NCI-H2081 treated with DMSO at 0.1 percent for 48 hours (cell line): ENCODE results near the gene CWH43.
"Not testable (repeated sequence)": the region's sequence is repeated elsewhere in the genome, so short reads cannot be mapped to it uniquely, and the experiment has no call there.

Source experiments
- DNase-seq: peaks from one replicate; lab custom pipeline; 2025; lab: John Stamatoyannopoulos, UW

Gene CWH43

DNA sequence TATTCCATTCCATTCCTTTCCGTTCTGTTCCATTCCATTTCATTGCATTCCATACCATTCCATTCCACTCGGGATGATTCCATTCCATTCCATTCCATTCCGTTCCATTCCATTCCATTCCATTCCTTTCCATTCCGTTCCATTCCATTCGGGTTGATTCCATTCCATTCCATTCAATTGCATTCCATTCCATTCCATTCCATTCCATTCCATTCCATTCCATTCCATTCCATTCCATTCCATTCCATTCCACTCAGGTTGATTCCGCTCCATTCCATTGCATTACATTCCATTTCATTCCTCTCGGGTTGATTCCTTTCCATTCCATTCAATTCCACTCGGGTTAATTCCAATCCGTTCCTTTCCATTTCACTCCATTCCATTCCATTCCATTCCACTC, 111.0 kb downstream of the CWH43 start:
- not testable (repeated sequence) for DNase-seq

DNA sequence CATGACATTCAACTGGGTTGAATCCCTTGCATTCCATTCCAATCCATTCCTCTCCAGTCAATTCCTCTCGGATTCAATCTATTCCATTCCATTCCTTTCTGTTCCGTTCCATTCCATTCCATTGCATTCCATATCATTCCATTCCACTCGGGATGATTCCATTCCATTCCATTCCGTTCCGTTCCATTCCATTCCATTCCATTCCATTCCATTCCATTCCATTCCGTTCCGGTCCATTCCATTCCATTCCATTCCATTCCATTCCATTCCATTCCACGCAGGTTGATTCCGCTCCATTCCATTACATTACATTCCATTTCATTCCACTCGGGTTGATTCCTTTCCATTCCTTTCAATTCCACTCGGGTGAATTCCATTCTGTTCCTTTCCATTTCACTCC, 111.4 kb downstream of the CWH43 start:
- not testable (repeated sequence) for DNase-seq

GRCh38 chr4:49098034-49098759, 112.1 kb downstream of the CWH43 start:
- not testable (repeated sequence) for DNase-seq

DNA sequence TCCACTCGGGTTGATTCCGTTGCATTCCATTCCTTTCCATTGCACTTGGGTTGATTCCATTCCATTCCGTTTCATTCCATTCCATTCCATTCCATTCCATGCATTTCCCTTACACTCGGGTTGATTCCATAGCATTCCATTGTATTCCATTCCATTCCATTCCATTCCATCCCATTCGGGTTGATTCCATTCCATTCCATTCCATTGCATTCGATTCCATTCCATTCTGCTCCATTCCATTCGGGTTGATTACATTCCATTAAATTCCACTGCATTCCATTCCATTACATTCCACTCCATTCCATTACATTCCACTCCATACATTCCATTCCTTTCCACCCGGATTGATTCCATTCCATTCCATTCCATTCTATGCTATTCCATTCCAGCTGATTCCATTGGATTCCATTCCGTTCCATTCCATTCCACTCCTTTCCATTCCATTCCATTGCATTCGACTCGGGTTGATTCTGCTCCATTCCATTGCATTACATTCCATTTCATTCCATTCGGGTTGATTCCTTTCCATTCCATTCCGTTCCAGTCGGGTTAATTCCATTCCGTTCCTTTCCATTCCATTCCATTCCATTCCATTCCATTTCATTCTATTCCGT, 113.9 kb downstream of the CWH43 start:
- not testable (repeated sequence) for DNase-seq

GRCh38 chr4:49102344-49102898, 116.3 kb downstream of the CWH43 start:
- not testable (repeated sequence) for DNase-seq

GRCh38 chr4:49103436-49104136, 117.5 kb downstream of the CWH43 start:
- not testable (repeated sequence) for DNase-seq

DNA sequence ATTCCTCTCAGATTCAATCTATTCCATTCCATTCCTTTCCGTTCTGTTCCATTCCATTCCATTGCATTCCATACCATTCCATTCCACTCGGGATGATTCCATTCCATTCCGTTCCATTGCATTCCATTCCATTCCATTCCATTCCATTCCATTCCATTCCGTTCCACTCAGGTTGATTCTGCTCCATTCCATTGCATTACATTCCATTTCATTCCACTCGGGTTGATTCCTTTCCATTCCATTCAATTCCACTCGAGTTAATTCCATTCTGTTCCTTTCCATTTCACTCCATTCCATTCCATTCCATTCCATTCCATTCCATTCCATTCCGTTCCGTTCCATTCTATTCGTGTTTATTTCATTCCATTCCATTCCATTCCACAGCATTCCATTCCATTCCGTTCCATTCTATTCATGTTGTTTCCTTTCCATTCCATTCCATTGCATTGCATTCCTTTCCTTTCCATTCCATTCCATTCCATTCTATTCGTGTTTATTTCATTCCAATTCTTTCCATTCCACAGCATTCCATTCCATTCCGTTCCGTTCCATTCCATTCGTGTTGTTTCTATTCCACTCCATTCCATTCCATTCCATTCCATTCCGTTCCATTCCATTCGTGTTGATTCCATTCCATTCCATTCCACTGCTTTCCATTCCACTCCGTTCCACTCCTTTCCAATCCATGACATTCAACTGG, 118.3 kb downstream of the CWH43 start:
- not testable (repeated sequence) for DNase-seq

- DNase-seq: not testable (repeated sequence)
Observed at GRCh38 chr4:49105248-49105904, 119.3 kb downstream of the CWH43 start.

DNA sequence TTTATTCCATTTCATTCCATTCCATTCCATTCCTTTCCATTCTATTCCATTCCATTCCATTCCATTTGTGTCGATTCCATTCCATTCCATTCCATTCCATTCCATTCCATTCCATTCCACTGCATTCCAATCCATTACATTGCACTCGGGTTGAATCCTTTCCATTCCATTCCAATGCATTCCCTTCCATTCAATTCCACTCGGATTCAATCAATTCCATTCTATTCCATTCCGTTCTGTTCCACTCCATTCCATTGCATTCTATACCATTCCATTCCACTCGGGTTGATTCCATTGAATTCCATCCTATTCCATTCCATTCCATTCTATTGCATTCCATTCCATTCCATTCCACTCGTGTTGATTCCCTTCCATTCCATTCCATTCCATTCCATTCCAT, 121.2 kb downstream of the CWH43 start:
- DNase-seq: not testable (repeated sequence)

GRCh38 chr4:49108183-49108978, 122.3 kb downstream of the CWH43 start:
- DNase-seq: not testable (repeated sequence)

GRCh38 chr4:49109567-49110166, 123.6 kb downstream of the CWH43 start:
- DNase-seq: not testable (repeated sequence)

GRCh38 chr4:49110579-49110978, 124.5 kb downstream of the CWH43 start:
- not testable (repeated sequence) for DNase-seq
